ENCODE results near the gene CUL1. TPM values are rescaled to one million over a fixed set of nuclear protein-coding genes. Genes with fewer than 3 reads are reported as not detected.

The CUL1 gene
- total RNA-seq, 1 experiment from 2014 or later, result 53.1 TPM

DNA sequence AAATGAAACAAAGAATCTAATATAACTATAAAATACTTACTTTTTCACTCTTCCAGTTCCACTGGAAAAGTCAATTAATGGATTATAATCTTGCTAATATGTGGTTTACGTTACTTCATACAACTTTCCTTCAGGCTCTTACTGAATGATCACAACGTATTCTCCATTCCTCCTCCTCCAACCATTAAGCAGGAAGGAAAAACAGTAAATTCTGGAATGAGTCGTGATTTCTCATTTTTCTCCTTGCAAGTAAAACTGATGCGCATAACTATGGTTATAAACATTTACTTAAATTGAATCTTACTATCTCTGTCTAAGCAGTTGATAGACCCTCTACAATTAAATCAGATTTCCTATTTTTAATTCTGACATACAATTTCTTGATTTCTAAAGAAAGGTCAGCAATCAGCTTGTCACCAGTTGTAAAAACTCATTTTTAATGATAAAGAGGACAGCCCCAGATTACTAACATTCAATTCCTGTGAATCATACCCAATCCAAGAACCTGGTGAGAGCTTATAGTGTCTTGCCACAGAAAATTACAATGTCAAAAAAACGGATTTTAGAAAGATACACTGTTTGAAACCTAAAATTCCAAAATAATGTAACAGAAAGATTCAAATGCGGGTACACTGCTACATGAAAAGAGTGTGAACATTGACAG, 121.1 kb downstream of the CUL1 start (continued):
- TF ChIP-seq EGR1 (IDR thresholded peaks at IDR 0.05; ENCODE audit: low read depth), result no peak

DNA sequence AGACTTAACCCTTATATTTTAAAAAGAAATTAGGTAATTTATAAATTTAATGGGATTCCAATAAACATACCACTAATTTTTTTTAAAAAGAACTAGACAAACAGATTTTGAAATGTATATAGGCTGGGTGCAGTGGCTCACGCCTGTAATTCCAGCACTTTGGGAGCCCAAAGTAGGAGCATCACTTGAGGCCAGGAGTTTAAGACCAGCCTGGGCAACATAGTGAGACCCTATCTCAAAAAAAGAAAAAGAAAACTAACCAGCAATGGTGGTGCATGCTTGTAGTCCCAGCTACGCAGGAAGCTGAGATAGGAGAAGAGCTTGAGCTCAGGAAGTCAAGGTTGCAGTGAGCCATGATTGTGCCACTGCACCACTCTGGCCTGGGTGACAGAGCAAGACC, 122.7 kb downstream of the CUL1 start:
- no peaks in the 10 kb centered on the region for H3K9me2 ChIP-seq (ENCODE audit: insufficient read depth)
- peaks cover 27 to 48% of the 10 kb centered on the region in 2 experiments for H3K36me3 ChIP-seq (ENCODE audit: control insufficient read depth in 1 of 2, insufficient read depth in 2 of 2, low read length in 2 of 2)
- H3K79me2 ChIP-seq (ENCODE audit: insufficient read depth, low read length), result peaks cover 60% of the 10 kb centered on the region
- intact Hi-C loops (cut with micrococcal nuclease), result no loop called here
- no peak overlapping the region for H3K9ac ChIP-seq (ENCODE audit: low read length)
- H4K20me1 ChIP-seq (ENCODE audit: insufficient read depth), result peaks cover 5% of the 10 kb centered on the region; the same call in 1 of the 2 replicates
- H3K4me2 ChIP-seq (ENCODE audit: low read length), result no peak overlapping the region
- H3K27me3 ChIP-seq (ENCODE audit: insufficient read depth, low read length), result no peaks in the 10 kb centered on the region
- RAD21 ChIA-PET (ENCODE audit: low non-redundant PET in 1 of 2, low total read pairs in 2 of 2, uncharacterized antibody in 2 of 2, unreplicated experiment in 2 of 2), result no interaction called here
- POLR2A ChIA-PET, result no interaction called here
- BruUV-seq (replicated peaks), result no TSS peak
- no peak overlapping the region for H3K27ac ChIP-seq (ENCODE audit: low read depth, low read length)
- DNase-seq (ENCODE audit: low read depth, low spot score), result no peak
- TF ChIP-seq CBX3 (IDR thresholded peaks at IDR 0.05; ENCODE audit: low read depth) (no peak), JUND (IDR thresholded peaks at IDR 0.05) (no peak), SIN3A (IDR thresholded peaks at IDR 0.05; ENCODE audit: low read depth) (no peak), POLR2A (IDR thresholded peaks at IDR 0.05; ENCODE audit: borderline replicate concordance, extremely low read depth, insufficient read depth, insufficient read length) (no peak), SP1 (IDR thresholded peaks at IDR 0.05; ENCODE audit: low read depth) (no peak), FOSL1 (IDR thresholded peaks at IDR 0.05; ENCODE audit: low read depth) (no peak), ELF1 (IDR thresholded peaks at IDR 0.05; ENCODE audit: borderline replicate concordance, low read depth) (no peak), POLR2AphosphoS5 (IDR thresholded peaks at IDR 0.05; ENCODE audit: low read depth, low read length) (no peak), TCF7L2 (IDR thresholded peaks at IDR 0.05; ENCODE audit: borderline replicate concordance, extremely low read depth, insufficient read depth, insufficient read length) (no peak), EZH2 (IDR thresholded peaks at IDR 0.05) (no peak)
- TF ChIP-seq, protein P1, sequence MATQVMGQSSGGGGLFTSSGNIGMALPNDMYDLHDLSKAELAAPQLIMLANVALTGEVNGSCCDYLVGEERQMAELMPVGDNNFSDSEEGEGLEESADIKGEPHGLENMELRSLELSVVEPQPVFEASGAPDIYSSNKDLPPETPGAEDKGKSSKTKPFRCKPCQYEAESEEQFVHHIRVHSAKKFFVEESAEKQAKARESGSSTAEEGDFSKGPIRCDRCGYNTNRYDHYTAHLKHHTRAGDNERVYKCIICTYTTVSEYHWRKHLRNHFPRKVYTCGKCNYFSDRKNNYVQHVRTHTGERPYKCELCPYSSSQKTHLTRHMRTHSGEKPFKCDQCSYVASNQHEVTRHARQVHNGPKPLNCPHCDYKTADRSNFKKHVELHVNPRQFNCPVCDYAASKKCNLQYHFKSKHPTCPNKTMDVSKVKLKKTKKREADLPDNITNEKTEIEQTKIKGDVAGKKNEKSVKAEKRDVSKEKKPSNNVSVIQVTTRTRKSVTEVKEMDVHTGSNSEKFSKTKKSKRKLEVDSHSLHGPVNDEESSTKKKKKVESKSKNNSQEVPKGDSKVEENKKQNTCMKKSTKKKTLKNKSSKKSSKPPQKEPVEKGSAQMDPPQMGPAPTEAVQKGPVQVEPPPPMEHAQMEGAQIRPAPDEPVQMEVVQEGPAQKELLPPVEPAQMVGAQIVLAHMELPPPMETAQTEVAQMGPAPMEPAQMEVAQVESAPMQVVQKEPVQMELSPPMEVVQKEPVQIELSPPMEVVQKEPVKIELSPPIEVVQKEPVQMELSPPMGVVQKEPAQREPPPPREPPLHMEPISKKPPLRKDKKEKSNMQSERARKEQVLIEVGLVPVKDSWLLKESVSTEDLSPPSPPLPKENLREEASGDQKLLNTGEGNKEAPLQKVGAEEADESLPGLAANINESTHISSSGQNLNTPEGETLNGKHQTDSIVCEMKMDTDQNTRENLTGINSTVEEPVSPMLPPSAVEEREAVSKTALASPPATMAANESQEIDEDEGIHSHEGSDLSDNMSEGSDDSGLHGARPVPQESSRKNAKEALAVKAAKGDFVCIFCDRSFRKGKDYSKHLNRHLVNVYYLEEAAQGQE (IDR thresholded peaks at IDR 0.05; ENCODE audit: low read depth), result no peak
- TF ChIP-seq, protein P2, sequence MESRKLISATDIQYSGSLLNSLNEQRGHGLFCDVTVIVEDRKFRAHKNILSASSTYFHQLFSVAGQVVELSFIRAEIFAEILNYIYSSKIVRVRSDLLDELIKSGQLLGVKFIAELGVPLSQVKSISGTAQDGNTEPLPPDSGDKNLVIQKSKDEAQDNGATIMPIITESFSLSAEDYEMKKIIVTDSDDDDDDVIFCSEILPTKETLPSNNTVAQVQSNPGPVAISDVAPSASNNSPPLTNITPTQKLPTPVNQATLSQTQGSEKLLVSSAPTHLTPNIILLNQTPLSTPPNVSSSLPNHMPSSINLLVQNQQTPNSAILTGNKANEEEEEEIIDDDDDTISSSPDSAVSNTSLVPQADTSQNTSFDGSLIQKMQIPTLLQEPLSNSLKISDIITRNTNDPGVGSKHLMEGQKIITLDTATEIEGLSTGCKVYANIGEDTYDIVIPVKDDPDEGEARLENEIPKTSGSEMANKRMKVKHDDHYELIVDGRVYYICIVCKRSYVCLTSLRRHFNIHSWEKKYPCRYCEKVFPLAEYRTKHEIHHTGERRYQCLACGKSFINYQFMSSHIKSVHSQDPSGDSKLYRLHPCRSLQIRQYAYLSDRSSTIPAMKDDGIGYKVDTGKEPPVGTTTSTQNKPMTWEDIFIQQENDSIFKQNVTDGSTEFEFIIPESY (IDR thresholded peaks at IDR 0.05; ENCODE audit: extremely low read depth, insufficient replicate concordance, low read length), result no peak
- TF ChIP-seq, protein P3, sequence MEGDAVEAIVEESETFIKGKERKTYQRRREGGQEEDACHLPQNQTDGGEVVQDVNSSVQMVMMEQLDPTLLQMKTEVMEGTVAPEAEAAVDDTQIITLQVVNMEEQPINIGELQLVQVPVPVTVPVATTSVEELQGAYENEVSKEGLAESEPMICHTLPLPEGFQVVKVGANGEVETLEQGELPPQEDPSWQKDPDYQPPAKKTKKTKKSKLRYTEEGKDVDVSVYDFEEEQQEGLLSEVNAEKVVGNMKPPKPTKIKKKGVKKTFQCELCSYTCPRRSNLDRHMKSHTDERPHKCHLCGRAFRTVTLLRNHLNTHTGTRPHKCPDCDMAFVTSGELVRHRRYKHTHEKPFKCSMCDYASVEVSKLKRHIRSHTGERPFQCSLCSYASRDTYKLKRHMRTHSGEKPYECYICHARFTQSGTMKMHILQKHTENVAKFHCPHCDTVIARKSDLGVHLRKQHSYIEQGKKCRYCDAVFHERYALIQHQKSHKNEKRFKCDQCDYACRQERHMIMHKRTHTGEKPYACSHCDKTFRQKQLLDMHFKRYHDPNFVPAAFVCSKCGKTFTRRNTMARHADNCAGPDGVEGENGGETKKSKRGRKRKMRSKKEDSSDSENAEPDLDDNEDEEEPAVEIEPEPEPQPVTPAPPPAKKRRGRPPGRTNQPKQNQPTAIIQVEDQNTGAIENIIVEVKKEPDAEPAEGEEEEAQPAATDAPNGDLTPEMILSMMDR (IDR thresholded peaks at IDR 0.05 in 2 of 3, conservative IDR thresholded peaks at IDR 0.05 in 1 of 3; ENCODE audit: borderline replicate concordance in 1 of 3, insufficient read depth in 1 of 3, low read depth in 2 of 3, low read length in 2 of 3), result no peak
- H3K4me3 ChIP-seq (replicated peaks in 1 of 2; ENCODE audit: low read depth in 1 of 2, low read length in 2 of 2), result no peak overlapping the region
- CTCF ChIA-PET, result no interaction called here
- H3K4me1 ChIP-seq (ENCODE audit: control insufficient read depth in 1 of 2, insufficient read depth in 2 of 2, low read length in 2 of 2), result peaks cover 0 to 7% of the 10 kb centered on the region in 2 experiments; a peak in 2 of 4 replicates
- H2AFZ ChIP-seq (ENCODE audit: low read depth, low read length, poor library complexity, severe bottlenecking), result no peak overlapping the region
- no peaks in the 10 kb centered on the region for H3K9me3 ChIP-seq (ENCODE audit: control insufficient read depth in 1 of 2, insufficient read depth in 1 of 2, low read depth in 1 of 2, low read length in 2 of 2)
- ATAC-seq, result no peak

Data from HCT116 (cell line).